HepG2 (cell line): Measurements from ENCODE around the gene TYMS.

Experiments
- CEBPG ChIP-seq: IDR thresholded peaks from 2 replicates; pipeline ENCODE4 v1.6.1; 2016
- NCOR1 ChIP-seq: fragments of 200-600 bp; sonication (generic); IDR thresholded peaks from 2 replicates; pipeline ENCODE4 v1.7.0; 2017; ENCODE audit warnings: antibody characterized with exemption, low read length, borderline replicate concordance
- POLR2A ChIP-seq, 2 experiments: IDR thresholded peaks; 2 replicates each; pipeline ENCODE4 v1.6.1; 2011; ENCODE audit warnings: low read depth in 2 of 2, low read length in 2 of 2, mild to moderate bottlenecking in 1 of 2, moderate library complexity in 1 of 2; ENCODE audit not compliant: insufficient read depth in 1 of 2
- RAD21 ChIP-seq: fragments of 450-650 bp; formaldehyde crosslinking; IDR thresholded peaks from 2 replicates; pipeline ENCODE4 v1.5.0; 2020; ENCODE audit warnings: mild to moderate bottlenecking
- TP53 ChIP-seq: sonication (generic); formaldehyde crosslinking; conservative IDR thresholded peaks from 2 replicates; pipeline ENCODE4 v1.4.0; 2020; ENCODE audit warnings: missing genetic modification reagents
- ZMYM3 ChIP-seq: sonication (generic); formaldehyde crosslinking; IDR thresholded peaks from 2 replicates; pipeline ENCODE4 v1.5.1; 2020; ENCODE audit warnings: mild to moderate bottlenecking, missing genetic modification reagents
- ZNF703 ChIP-seq: sonication (generic); formaldehyde crosslinking; IDR thresholded peaks from 2 replicates; pipeline ENCODE4 v1.5.1; 2020; ENCODE audit warnings: missing genetic modification reagents, mild to moderate bottlenecking, moderate library complexity, borderline replicate concordance
- TF ChIP-seq, protein P1 (sequence below): sonication (generic); formaldehyde crosslinking; IDR thresholded peaks from 2 replicates; pipeline ENCODE4 v1.5.0; 2020; ENCODE audit warnings: mild to moderate bottlenecking, missing genetic modification reagents, moderate library complexity

DNA sequence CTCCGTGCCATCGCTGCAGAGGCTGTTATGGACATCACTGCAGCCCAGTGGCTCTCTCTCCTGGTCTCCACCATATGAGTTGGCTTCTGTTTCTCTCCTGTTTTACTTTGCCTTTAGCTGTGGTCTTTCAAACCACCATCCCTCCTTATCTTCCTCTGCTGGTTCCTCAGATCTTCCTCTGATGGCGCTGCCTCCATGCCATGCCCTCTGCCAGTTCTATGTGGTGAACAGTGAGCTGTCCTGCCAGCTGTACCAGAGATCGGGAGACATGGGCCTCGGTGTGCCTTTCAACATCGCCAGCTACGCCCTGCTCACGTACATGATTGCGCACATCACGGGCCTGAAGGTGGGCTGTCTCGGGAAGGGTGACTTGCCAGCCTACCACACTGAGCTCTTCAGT, 13.1 kb downstream of the TYMS start:
- no peak for TF ChIP-seq ZMYM3 (CRISPR knock-in tag)
- no peak for TF ChIP-seq CEBPG (CRISPR knock-in tag)
- no peak for TF ChIP-seq RAD21 (CRISPR knock-in tag)
- TF ChIP-seq, protein P1, sequence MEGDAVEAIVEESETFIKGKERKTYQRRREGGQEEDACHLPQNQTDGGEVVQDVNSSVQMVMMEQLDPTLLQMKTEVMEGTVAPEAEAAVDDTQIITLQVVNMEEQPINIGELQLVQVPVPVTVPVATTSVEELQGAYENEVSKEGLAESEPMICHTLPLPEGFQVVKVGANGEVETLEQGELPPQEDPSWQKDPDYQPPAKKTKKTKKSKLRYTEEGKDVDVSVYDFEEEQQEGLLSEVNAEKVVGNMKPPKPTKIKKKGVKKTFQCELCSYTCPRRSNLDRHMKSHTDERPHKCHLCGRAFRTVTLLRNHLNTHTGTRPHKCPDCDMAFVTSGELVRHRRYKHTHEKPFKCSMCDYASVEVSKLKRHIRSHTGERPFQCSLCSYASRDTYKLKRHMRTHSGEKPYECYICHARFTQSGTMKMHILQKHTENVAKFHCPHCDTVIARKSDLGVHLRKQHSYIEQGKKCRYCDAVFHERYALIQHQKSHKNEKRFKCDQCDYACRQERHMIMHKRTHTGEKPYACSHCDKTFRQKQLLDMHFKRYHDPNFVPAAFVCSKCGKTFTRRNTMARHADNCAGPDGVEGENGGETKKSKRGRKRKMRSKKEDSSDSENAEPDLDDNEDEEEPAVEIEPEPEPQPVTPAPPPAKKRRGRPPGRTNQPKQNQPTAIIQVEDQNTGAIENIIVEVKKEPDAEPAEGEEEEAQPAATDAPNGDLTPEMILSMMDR, result no peak
- TF ChIP-seq POLR2A (IDR thresholded peaks at IDR 0.05; ENCODE audit: insufficient read depth in 1 of 2, low read depth in 2 of 2, low read length in 2 of 2), result no peak
- no peak for TF ChIP-seq ZNF703
- TF ChIP-seq TP53 (CRISPR knock-in tag), result no peak
- no peak for TF ChIP-seq NCOR1
